Ovary (tissue), 9 donors: ENCODE measurements around the gene COL11A1. TPM values are rescaled to one million over a fixed set of nuclear protein-coding genes. Genes with fewer than 3 reads are reported as not detected.

Source experiments
- DNase-seq, 5 donors: peaks; one replicate each; pipeline ENCODE4 v3.0.0-alpha.2; 2019 to 2020
- H3K27ac ChIP-seq, 2 donors: fragments of 200-600 bp; one replicate each; pipeline versions ENCODE4 v1.5.1 to v1.8.0; 2019 to 2022
- H3K27me3 ChIP-seq: fragments of 200-600 bp; one replicate; pipeline ENCODE4 v1.8.0; 2022
- H3K36me3 ChIP-seq: fragments of 200-600 bp; sonication (generic); one replicate; pipeline ENCODE4 v1.5.1; 2019
- H3K4me1 ChIP-seq: one replicate; pipeline ENCODE4 v1.8.1; 2013; ENCODE audit warnings: mild to moderate bottlenecking, moderate library complexity; ENCODE audit not compliant: insufficient read depth
- H3K4me3 ChIP-seq: fragments of 200-600 bp; sonication (generic); one replicate; pipeline ENCODE4 v1.5.1; 2017
- H3K9me3 ChIP-seq, 2 donors: fragments of 200-600 bp in 1 of 2; sonication (generic) in 1 of 2; one replicate each; pipeline versions ENCODE4 v1.5.1 to v1.8.1; 2013 to 2019; ENCODE audit warnings: mild to moderate bottlenecking in 1 of 2, moderate library complexity in 1 of 2
- EP300 ChIP-seq: sonication (generic); formaldehyde crosslinking; IDR thresholded peaks from one replicate; pipeline ENCODE4 v1.6.1; 2017; ENCODE audit warnings: antibody characterized with exemption
- POLR2A ChIP-seq: fragments of 450-650 bp; IDR thresholded peaks from one replicate; pipeline ENCODE4 v1.6.1; 2017; ENCODE audit warnings: antibody characterized with exemption, mild to moderate bottlenecking, moderate library complexity
- WGBS, 3 donors: extraction: QIAGEN DNeasy Blood & Tissue Kit in 1 of 3; methylation state at CpG; one replicate each; pipeline versions ENCODE4 v1.1.5 to v1.1.7; 2013 to 2017; 5-methylcytosine and 5-hydroxymethylcytosine counted together
- intact Hi-C, 4 donors: fragments of 100-400 bp; cut with DNase I; formaldehyde crosslinking; loops; one replicate each; pipeline versions ENCODE4 v1.11.0 to v1.15.1; 2022 to 2023
- polyA plus RNA-seq, 2 donors: library from polyadenylated mRNA; stranded (reverse); fragments of 200-250 nt in 1 of 2; fragments of 350-450 nt in 1 of 2; fragmentation: Illumina TruSeq in 1 of 2; extraction: RNeasy Lipid Tissue Mini Kit (QIAGEN cat#74804) in 1 of 2; gene quantifications; one replicate each; pipeline ENCODE4 v1.2.3, GENCODE V29; 2013 to 2014
- total RNA-seq, 7 donors: library from RNA; depleted of rRNA in 2 of 7; stranded (reverse); fragments of >200 nt in 2 of 7; fragmentation: NEBNext Ultra II Directional in 3 of 7; extraction: Animal tissue kit (Norgen Biotek cat#: 25700) in 3 of 7; gene quantifications; one replicate each; pipeline versions ENCODE4 v1.1.0 to v1.2.4, GENCODE V29; 2016 to 2023
- TF ChIP-seq, protein P1 (sequence below), 3 donors: fragments of 450-650 bp in 2 of 3; fragments of 200-600 bp in 1 of 3; IDR thresholded peaks; one replicate each; pipeline versions ENCODE4 v1.5.1 to v1.8.0; 2016 to 2022; ENCODE audit warnings: antibody characterized with exemption in 3 of 3, mild to moderate bottlenecking in 1 of 3
- donor health status: DM: no; HTN: no; CAD: no; lungs with moderate emphysema.
- donor health status: DM: no; HTN: no; CAD: no.
- donor health status: Bipolar disorder and iron deficiency.
- donor health status: DM: yes; HTN: yes; CAD: no.
- donor health status: DM: no; HTN: no; CAD: no.
- donor health status: DM: yes; HTN: yes; CAD: no.

Gene COL11A1
- total and polyA plus RNA-seq, 9 donors, result 0.28 to 18.0 (median 1.4) TPM

DNA sequence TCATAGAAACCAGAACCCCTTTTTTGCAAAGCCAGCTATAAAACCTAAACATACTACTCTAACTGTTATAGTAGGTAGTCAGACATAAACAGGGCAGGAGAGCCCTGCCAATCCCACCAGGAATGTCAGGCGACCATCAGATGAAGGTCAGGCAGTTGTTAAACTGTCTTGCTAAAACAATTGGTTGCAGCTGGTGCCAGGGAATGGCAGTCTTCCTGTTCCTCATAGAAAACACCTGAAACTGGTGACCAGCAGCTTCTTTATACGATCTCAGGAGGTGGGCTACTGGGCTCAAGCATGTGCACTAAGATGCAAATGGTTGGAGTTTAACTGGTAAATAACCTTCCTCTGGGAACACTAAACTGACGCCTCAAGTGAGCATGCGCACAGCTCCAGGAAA, 224.1 kb downstream of the COL11A1 start:
- no peaks in the 10 kb centered on the region for H3K4me1 ChIP-seq
- H3K9me3 ChIP-seq, result no peaks in the 10 kb centered on the region
- H3K36me3 ChIP-seq, result no peaks in the 10 kb centered on the region
- TF ChIP-seq EP300 (no peak), POLR2A (no peak)
- TF ChIP-seq, protein P1, sequence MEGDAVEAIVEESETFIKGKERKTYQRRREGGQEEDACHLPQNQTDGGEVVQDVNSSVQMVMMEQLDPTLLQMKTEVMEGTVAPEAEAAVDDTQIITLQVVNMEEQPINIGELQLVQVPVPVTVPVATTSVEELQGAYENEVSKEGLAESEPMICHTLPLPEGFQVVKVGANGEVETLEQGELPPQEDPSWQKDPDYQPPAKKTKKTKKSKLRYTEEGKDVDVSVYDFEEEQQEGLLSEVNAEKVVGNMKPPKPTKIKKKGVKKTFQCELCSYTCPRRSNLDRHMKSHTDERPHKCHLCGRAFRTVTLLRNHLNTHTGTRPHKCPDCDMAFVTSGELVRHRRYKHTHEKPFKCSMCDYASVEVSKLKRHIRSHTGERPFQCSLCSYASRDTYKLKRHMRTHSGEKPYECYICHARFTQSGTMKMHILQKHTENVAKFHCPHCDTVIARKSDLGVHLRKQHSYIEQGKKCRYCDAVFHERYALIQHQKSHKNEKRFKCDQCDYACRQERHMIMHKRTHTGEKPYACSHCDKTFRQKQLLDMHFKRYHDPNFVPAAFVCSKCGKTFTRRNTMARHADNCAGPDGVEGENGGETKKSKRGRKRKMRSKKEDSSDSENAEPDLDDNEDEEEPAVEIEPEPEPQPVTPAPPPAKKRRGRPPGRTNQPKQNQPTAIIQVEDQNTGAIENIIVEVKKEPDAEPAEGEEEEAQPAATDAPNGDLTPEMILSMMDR (IDR thresholded peaks at IDR 0.05), result no peak
- DNase-seq, result no peak
- no peak overlapping the region for H3K4me3 ChIP-seq
- H3K27ac ChIP-seq, result no peak overlapping the region
- H3K27me3 ChIP-seq, result no peaks in the 10 kb centered on the region
- intact Hi-C loops, result no loop called here
- 85 to 90% (median 88%) methylated on average over 4 of the region's 4 CpGs for WGBS, 3 donors

DNA sequence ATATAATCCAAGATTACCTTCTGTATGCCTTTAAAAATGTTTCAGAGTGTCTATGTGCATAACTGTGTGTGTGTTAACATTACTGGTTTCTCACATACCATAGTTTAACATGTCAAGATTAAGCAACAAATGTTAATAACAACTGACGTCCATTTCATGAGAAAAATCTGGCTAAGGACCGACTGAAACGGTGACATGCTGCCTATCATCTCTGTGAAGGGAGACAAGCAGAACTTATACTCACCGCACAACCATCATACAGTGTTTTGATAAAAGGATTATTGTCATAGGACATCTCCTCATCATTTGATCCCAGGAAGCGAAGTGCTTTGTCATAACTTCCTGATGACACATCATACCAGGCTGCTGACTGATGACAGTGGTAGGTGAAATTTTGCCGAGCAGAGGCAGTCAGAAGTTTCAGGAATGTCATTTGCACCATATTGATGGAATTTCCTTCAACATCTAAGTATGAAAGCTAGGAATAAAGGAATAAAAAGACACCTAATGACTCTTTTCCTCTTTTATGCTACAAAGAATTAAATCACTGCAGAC, 228.8 kb downstream of the COL11A1 start:
- 90 to 95% (median 93%) methylated on average over 6 of the region's 6 CpGs for WGBS, 3 donors
- no peak for DNase-seq

DNA sequence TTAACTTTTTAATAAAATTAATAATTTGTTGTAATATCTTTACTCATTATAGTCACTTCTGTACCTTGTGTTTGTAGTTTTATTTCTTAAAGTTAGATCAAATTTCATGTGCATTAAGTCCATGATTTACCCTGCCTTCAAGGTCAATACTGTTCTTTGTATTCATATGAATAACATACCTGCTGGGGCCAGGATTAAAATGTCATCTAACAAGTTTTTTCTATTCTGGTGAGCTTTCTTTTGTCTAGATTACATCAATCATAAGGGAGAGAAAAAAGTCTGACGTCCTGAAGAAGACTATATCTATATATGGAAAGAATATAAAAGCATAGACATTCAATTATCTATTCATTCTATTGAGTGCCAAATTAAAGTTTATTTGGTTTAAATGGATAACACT, 232.6 kb downstream of the COL11A1 start:
- TF ChIP-seq, protein P1 (IDR thresholded peaks at IDR 0.05), result no peak
- TF ChIP-seq EP300 (no peak), POLR2A (no peak)
- Histone ChIP-seq H3K36me3 (no peaks in the 10 kb centered on the region), H3K4me1 (no peaks in the 10 kb centered on the region), H3K27ac (no peak overlapping the region), H3K9me3 (no peaks in the 10 kb centered on the region), H3K4me3 (no peak overlapping the region), H3K27me3 (no peaks in the 10 kb centered on the region)
- WGBS, 3 donors, result 31 to 35% (median 31%) methylated on average over 1 of the region's 1 CpG
- DNase-seq, result no peak
- intact Hi-C loops, result no loop called here

More for the DNA sequence above, 228.8 kb downstream of the COL11A1 start:
- Histone ChIP-seq H3K4me3 (no peak overlapping the region), H3K4me1 (no peaks in the 10 kb centered on the region), H3K27me3 (no peaks in the 10 kb centered on the region), H3K9me3 (no peaks in the 10 kb centered on the region), H3K36me3 (no peaks in the 10 kb centered on the region), H3K27ac (no peak overlapping the region)
- no peak for TF ChIP-seq POLR2A
- TF ChIP-seq, protein P1 (IDR thresholded peaks at IDR 0.05), result no peak
- intact Hi-C loops, result no loop called here

DNA sequence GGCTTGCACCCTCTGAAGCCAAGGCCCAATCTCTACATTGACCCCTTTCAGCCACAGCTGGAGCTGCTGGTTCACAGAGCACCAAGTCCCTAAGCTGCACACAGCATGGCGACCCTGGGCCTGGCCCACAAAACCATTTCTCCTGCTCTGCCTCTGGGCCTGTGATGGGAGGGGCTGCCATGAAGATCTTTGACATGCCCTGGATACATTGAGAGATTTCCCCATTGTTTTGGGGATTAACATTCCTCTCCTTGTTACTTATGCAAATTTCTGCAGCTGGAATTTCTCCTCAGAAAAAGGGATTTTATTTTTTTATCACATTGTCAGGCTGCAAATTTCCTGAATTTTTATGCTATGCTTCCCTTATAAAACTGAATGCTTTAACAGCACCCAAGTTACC, 235.8 kb downstream of the COL11A1 start:
- 89 to 92% (median 90%) methylated on average over 1 of the region's 1 CpG for WGBS, 3 donors
- no peak for DNase-seq
- no peaks in the 10 kb centered on the region for H3K4me1 ChIP-seq
- TF ChIP-seq EP300 (no peak), POLR2A (no peak)
- no peak overlapping the region for H3K4me3 ChIP-seq
- H3K9me3 ChIP-seq, result no peaks in the 10 kb centered on the region
- H3K27ac ChIP-seq, result no peak overlapping the region
- intact Hi-C loops, result no loop called here
- no peaks in the 10 kb centered on the region for H3K36me3 ChIP-seq
- no peaks in the 10 kb centered on the region for H3K27me3 ChIP-seq

DNA sequence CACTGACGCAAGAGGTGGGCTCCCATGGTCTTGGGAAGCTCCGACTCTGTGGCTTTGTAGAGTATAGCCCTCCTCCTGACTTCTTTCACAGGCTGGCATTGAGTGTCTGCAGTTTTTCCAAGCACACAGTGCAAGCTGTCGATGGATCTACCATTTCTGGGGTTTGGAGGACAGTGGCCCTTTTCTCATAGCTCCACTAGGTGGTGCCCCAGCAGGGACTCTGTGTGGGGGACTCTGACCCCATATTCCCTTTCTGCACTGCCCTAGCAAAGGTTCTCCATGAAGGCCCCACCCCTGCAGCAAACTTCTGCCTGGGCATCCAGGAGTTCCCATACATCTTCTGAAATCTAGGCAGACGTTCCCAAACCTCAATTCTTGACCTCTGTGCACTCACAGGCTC, 236.2 kb downstream of the COL11A1 start:
- Histone ChIP-seq H3K4me3 (no peak overlapping the region), H3K27me3 (no peaks in the 10 kb centered on the region), H3K27ac (no peak overlapping the region), H3K36me3 (no peaks in the 10 kb centered on the region), H3K4me1 (no peaks in the 10 kb centered on the region), H3K9me3 (no peaks in the 10 kb centered on the region)
- 86 to 94% (median 91%) methylated on average over 4 of the region's 4 CpGs for WGBS, 3 donors
- DNase-seq, result no peak
- intact Hi-C loops, result no loop called here
- TF ChIP-seq, protein P1 (IDR thresholded peaks at IDR 0.05), result no peak
- TF ChIP-seq POLR2A (no peak), EP300 (no peak)
